Measurements from ENCODE around the gene RPL37A.

- TF ChIP-seq, protein P1, sequence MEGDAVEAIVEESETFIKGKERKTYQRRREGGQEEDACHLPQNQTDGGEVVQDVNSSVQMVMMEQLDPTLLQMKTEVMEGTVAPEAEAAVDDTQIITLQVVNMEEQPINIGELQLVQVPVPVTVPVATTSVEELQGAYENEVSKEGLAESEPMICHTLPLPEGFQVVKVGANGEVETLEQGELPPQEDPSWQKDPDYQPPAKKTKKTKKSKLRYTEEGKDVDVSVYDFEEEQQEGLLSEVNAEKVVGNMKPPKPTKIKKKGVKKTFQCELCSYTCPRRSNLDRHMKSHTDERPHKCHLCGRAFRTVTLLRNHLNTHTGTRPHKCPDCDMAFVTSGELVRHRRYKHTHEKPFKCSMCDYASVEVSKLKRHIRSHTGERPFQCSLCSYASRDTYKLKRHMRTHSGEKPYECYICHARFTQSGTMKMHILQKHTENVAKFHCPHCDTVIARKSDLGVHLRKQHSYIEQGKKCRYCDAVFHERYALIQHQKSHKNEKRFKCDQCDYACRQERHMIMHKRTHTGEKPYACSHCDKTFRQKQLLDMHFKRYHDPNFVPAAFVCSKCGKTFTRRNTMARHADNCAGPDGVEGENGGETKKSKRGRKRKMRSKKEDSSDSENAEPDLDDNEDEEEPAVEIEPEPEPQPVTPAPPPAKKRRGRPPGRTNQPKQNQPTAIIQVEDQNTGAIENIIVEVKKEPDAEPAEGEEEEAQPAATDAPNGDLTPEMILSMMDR (IDR thresholded peaks at IDR 0.05) = no peak
- TF ChIP-seq POLR2AphosphoS5 (IDR thresholded peaks at IDR 0.05) = no peak
- no peak for TF ChIP-seq POLR2A (IDR thresholded peaks at IDR 0.05)
Measured at GRCh38 chr2:216491793-216492596, 6.6 kb upstream of the RPL37A start.
